ENCODE results near the gene LACC1. TPM values are rescaled to one million over a fixed set of nuclear protein-coding genes. Genes with fewer than 3 reads are reported as not detected.

LACC1 gene
- total and polyA plus RNA-seq, 10 of the 15 experiments (the other 5 are each of a cell fraction or from before 2014, with no cell fraction given): 0.03 to 3.7 (median 3.0) TPM

GRCh38 chr13:43835701-43836100 is 44.0 kb upstream of the LACC1 start:
- DNase-seq (ENCODE audit: low read depth, low spot score) (no peak), FAIRE-seq (no peak), ATAC-seq (no peak)
- H4K20me1 ChIP-seq (ENCODE audit: control insufficient read depth, insufficient read depth): no peaks in the 10 kb centered on the region
- no peaks in the 10 kb centered on the region for H3K79me2 ChIP-seq (ENCODE audit: control insufficient read depth, insufficient read depth, low read length)
- no TSS peak for BruUV-seq (replicated peaks)
- ChIA-PET CTCF (no interaction called here), SMC1A (ENCODE audit: uncharacterized antibody, unreplicated experiment) (no interaction called here), POLR2A (interaction anchor here (0.7 kb wide), 1 partner anchor 608 kb away, joined by 3 read pairs; no protein-coding TSS in a partner anchor), RAD21 (ENCODE audit: unreplicated experiment) (no interaction called here)
- H3K27ac ChIP-seq (ENCODE audit: control insufficient read depth, insufficient read depth): no peak overlapping the region
- no peak for TF ChIP-seq STAT1 (conservative IDR thresholded peaks at IDR 0.05)
- no peak for TF ChIP-seq IRF3 (IDR thresholded peaks at IDR 0.05)
- no peak for TF ChIP-seq POLR2AphosphoS5 (IDR thresholded peaks at IDR 0.05; ENCODE audit: low read length)
- no peak for TF ChIP-seq HCFC1 (IDR thresholded peaks at IDR 0.05; ENCODE audit: low read length)
- TF ChIP-seq TCF12 (IDR thresholded peaks at IDR 0.05; ENCODE audit: low read depth, low read length): no peak
- TF ChIP-seq ZNF274 (IDR thresholded peaks at IDR 0.05; ENCODE audit: insufficient read depth, insufficient read length): no peak
- no peak for TF ChIP-seq HDAC6 (IDR thresholded peaks at IDR 0.05; ENCODE audit: unreplicated experiment)
- TF ChIP-seq MAX (IDR thresholded peaks at IDR 0.05; ENCODE audit: low read depth, low read length): no peak
- no peak for TF ChIP-seq RAD51 (IDR thresholded peaks at IDR 0.05)
- TF ChIP-seq ZNF24 (IDR thresholded peaks at IDR 0.05): no peak
- TF ChIP-seq TCF3 (IDR thresholded peaks at IDR 0.05; ENCODE audit: borderline replicate concordance, insufficient read depth, low read depth, low read length): no peak
- no peak for TF ChIP-seq KLF5 (IDR thresholded peaks at IDR 0.05; ENCODE audit: partially characterized antibody)
- TF ChIP-seq SMAD5 (IDR thresholded peaks at IDR 0.05; ENCODE audit: low read depth): no peak
- no peak for TF ChIP-seq SREBF2 (IDR thresholded peaks at IDR 0.05; ENCODE audit: low read length)
- no peak for TF ChIP-seq MXI1 (IDR thresholded peaks at IDR 0.05; ENCODE audit: low read depth, low read length)
- no peak for TF ChIP-seq DPF2 (IDR thresholded peaks at IDR 0.05)
- WGBS (ENCODE audit: insufficient coverage, insufficient replicate concordance, low lambda C conversion rate, missing lambda C conversion rate): 93% methylated on average over 2 of the region's 2 CpGs
- no peaks in the 10 kb centered on the region for H3K4me1 ChIP-seq (ENCODE audit: control insufficient read depth, insufficient read depth, low read length)
- H3K4me2 ChIP-seq (ENCODE audit: control insufficient read depth, insufficient read depth): no peak overlapping the region
- H3K9ac ChIP-seq (ENCODE audit: control insufficient read depth, insufficient read depth, low read length): no peak overlapping the region
- intact Hi-C loops (cut with micrococcal nuclease; ENCODE audit: unreplicated experiment) (no loop called here), in situ Hi-C loops (cut with MboI) (no loop called here)
- H3K27me3 ChIP-seq (replicated peaks in 1 of 2; ENCODE audit: control insufficient read depth in 2 of 2, insufficient read depth in 2 of 2, low read length in 1 of 2): no peaks in the 10 kb centered on the region
- no peak overlapping the region for H2AFZ ChIP-seq (ENCODE audit: control insufficient read depth, low read depth, low read length)
- no peaks in the 10 kb centered on the region for H3K36me3 ChIP-seq (ENCODE audit: control insufficient read depth in 2 of 2, insufficient read depth in 2 of 2, low read length in 1 of 2)
- H3K9me3 ChIP-seq (replicated peaks; ENCODE audit: control insufficient read depth, insufficient read depth, low read length): no peaks in the 10 kb centered on the region
- no peak overlapping the region for H3K4me3 ChIP-seq

Measured in GM12878 (cell line).